Testis (tissue), 3 donors: ENCODE results near the gene FBXO11. TPM values are rescaled to one million over a fixed set of nuclear protein-coding genes. Genes with fewer than 3 reads are reported as not detected.
"Not testable (repeated sequence)": the region's sequence is repeated elsewhere in the genome, so short reads cannot be mapped to it uniquely, and the experiment has no call there.

ENCODE experiments used
- DNase-seq: peaks from one replicate; pipeline ENCODE4 v3.0.0-alpha.2; 2019
- H3K27ac ChIP-seq, 2 donors: fragments of 200-600 bp; sonication (generic); one replicate each; pipeline ENCODE4 v1.5.1; 2019
- H3K27me3 ChIP-seq: fragments of 200-600 bp; sonication (generic); one replicate; pipeline ENCODE4 v1.5.1; 2019
- H3K36me3 ChIP-seq: fragments of 200-600 bp; sonication (generic); one replicate; pipeline ENCODE4 v1.5.1; 2017; ENCODE audit warnings: low read depth; ENCODE audit errors: missing control alignments
- H3K4me1 ChIP-seq: fragments of 200-600 bp; sonication (generic); one replicate; pipeline ENCODE4 v1.5.1; 2019
- H3K4me3 ChIP-seq, 2 donors: fragments of 200-600 bp; sonication (generic); one replicate each; pipeline ENCODE4 v1.5.1; 2017 to 2019
- H3K9me3 ChIP-seq: fragments of 200-600 bp; sonication (generic); one replicate; pipeline ENCODE4 v1.5.1; 2017
- CTCF ChIP-seq, 3 experiments: fragments of 450-650 bp in 2 of 3; fragments of 200-600 bp in 1 of 3; sonication (generic) in 1 of 3; IDR thresholded peaks; one replicate each; pipeline ENCODE4 v1.5.1; 2016 to 2019; ENCODE audit warnings: antibody characterized with exemption in 3 of 3, mild to moderate bottlenecking in 2 of 3, moderate library complexity in 1 of 3
- POLR2A ChIP-seq: fragments of 450-650 bp; IDR thresholded peaks from one replicate; pipeline ENCODE4 v1.6.1; 2017; ENCODE audit warnings: antibody characterized with exemption, mild to moderate bottlenecking, moderate library complexity
- WGBS, 2 donors: methylation state at CpG; one replicate each; pipeline ENCODE4 v1.1.5; 2018; 5-methylcytosine and 5-hydroxymethylcytosine counted together
- intact Hi-C: fragments of 100-400 bp; cut with DNase I; formaldehyde crosslinking; loops from one replicate; pipeline ENCODE4 v1.15.1; 2023; ENCODE audit warnings: low total_unique reads
- polyA plus RNA-seq: library from polyadenylated mRNA; stranded (reverse); fragments of 350-450 nt; fragmentation: Illumina TruSeq; extraction: RNeasy Lipid Tissue Mini Kit (QIAGEN cat#74804); gene quantifications from one replicate; pipeline ENCODE4 v1.2.3, GENCODE V29; 2014; ENCODE audit warnings: low read depth, low replicate concordance; ENCODE audit not compliant: insufficient read depth
- total RNA-seq, 2 donors: library from RNA; depleted of rRNA; stranded (reverse); fragments of >200 nt; gene quantifications; one replicate each; pipeline ENCODE4 v1.2.3, GENCODE V29; 2016

Gene FBXO11
- total and polyA plus RNA-seq, 3 donors from 2014 or later, result 87.6 to 101 (median 96.0) TPM

- 95 to 96% methylated on average over 6 of the region's 6 CpGs for WGBS, 2 donors
- no peak for DNase-seq
- no peaks in the 10 kb centered on the region for H3K9me3 ChIP-seq
- no peaks in the 10 kb centered on the region for H3K36me3 ChIP-seq
- TF ChIP-seq POLR2A (no peak), CTCF (IDR thresholded peaks at IDR 0.05) (no peak)
- intact Hi-C loops, result no loop called here
- no peak overlapping the region for H3K4me3 ChIP-seq
- H3K4me1 ChIP-seq, result no peaks in the 10 kb centered on the region
- H3K27me3 ChIP-seq, result no peaks in the 10 kb centered on the region
- no peak overlapping the region for H3K27ac ChIP-seq
Observed at GRCh38 chr2:47862949-47863348, 43.3 kb downstream of the FBXO11 start.

- H3K9me3 ChIP-seq, H3K4me3 ChIP-seq, H3K27me3 ChIP-seq, intact Hi-C loops, H3K36me3 ChIP-seq, DNase-seq, H3K27ac ChIP-seq: not testable (repeated sequence)
- H3K4me1 ChIP-seq, result peaks cover 25% of the 10 kb centered on the region
- WGBS, 2 donors, result 72 to 79% methylated on average over 8 of the region's 8 CpGs
Observed at GRCh38 chr2:47853067-47853777, 53.1 kb downstream of the FBXO11 start.

- WGBS, 2 donors, result 91 to 96% methylated on average over 1 of the region's 1 CpG
- Histone ChIP-seq H3K4me3 (no peak overlapping the region), H3K4me1 (peaks cover 6% of the 10 kb centered on the region), H3K27me3 (no peaks in the 10 kb centered on the region), H3K27ac (no peak overlapping the region), H3K36me3 (no peaks in the 10 kb centered on the region), H3K9me3 (no peaks in the 10 kb centered on the region)
- no peak for TF ChIP-seq CTCF (IDR thresholded peaks at IDR 0.05)
- TF ChIP-seq POLR2A, result no peak
- no peak for DNase-seq
- intact Hi-C loops, result no loop called here
Observed at GRCh38 chr2:47850198-47850597, 56.1 kb downstream of the FBXO11 start.

GRCh38 chr2:47849368-47849767 is 56.9 kb downstream of the FBXO11 start:
- H3K36me3 ChIP-seq, result no peaks in the 10 kb centered on the region
- peaks cover 6% of the 10 kb centered on the region for H3K4me1 ChIP-seq
- no peaks in the 10 kb centered on the region for H3K9me3 ChIP-seq
- WGBS, 2 donors, result 61 to 68% methylated on average over 2 of the region's 2 CpGs
- H3K27ac ChIP-seq, result no peak overlapping the region
- TF ChIP-seq POLR2A (no peak), CTCF (IDR thresholded peaks at IDR 0.05) (no peak)
- intact Hi-C loops, result no loop called here
- H3K4me3 ChIP-seq, result no peak overlapping the region
- DNase-seq, result no peak
- H3K27me3 ChIP-seq, result no peaks in the 10 kb centered on the region

GRCh38 chr2:47844162-47844561 is 62.1 kb downstream of the FBXO11 start:
- no peaks in the 10 kb centered on the region for H3K4me1 ChIP-seq
- no peaks in the 10 kb centered on the region for H3K9me3 ChIP-seq
- intact Hi-C loops, result no loop called here
- 87 to 93% methylated on average over 2 of the region's 2 CpGs for WGBS, 2 donors
- TF ChIP-seq CTCF (IDR thresholded peaks at IDR 0.05) (no peak), POLR2A (no peak)
- H3K36me3 ChIP-seq, result no peaks in the 10 kb centered on the region
- H3K4me3 ChIP-seq, result no peak overlapping the region
- H3K27me3 ChIP-seq, result no peaks in the 10 kb centered on the region
- no peak for DNase-seq
- H3K27ac ChIP-seq, result no peak overlapping the region
